ENCODE measurements around the gene DOCK8.
"Not testable (repeated sequence)": the region's sequence is repeated elsewhere in the genome, so short reads cannot be mapped to it uniquely, and the experiment has no call there.

Gene DOCK8

GRCh38 chr9:214648-215493 is at the start of gene DOCK8:
DOCK8 (plus strand) TSS chr9:214865; CDS start chr9:214977, 112 bp downstream.
- in situ Hi-C loops (cut with MboI; ENCODE audit: low sequenced_read_pairs): no loop called here

- in situ Hi-C loops (cut with MboI; ENCODE audit: low sequenced_read_pairs): not testable (repeated sequence)
Measured at GRCh38 chr9:169757-170156, 44.9 kb upstream of the DOCK8 start.

GRCh38 chr9:178140-178825 is 36.4 kb upstream of the DOCK8 start:
- in situ Hi-C loops (cut with MboI; ENCODE audit: low sequenced_read_pairs): not testable (repeated sequence)

- in situ Hi-C loops (cut with MboI; ENCODE audit: low sequenced_read_pairs): not testable (repeated sequence)
Measured at GRCh38 chr9:178970-179383, 35.7 kb upstream of the DOCK8 start, which contains the start of gene ZNG1A. ZNG1A (minus strand) TSS chr9:179056; CDS start chr9:178969, 87 bp downstream.

GRCh38 chr9:199601-200000 is 15.1 kb upstream of the DOCK8 start:
- in situ Hi-C loops (cut with MboI; ENCODE audit: low sequenced_read_pairs): not testable (repeated sequence)

- in situ Hi-C loops (cut with MboI; ENCODE audit: low sequenced_read_pairs): no loop called here
Measured at GRCh38 chr9:206481-206880, 8.2 kb upstream of the DOCK8 start.

- in situ Hi-C loops (cut with MboI; ENCODE audit: low sequenced_read_pairs): no loop called here
Measured at GRCh38 chr9:209143-209758, 5.4 kb upstream of the DOCK8 start.

- in situ Hi-C loops (cut with MboI; ENCODE audit: low sequenced_read_pairs): no loop called here
Measured at GRCh38 chr9:211036-211435, 3.6 kb upstream of the DOCK8 start.

GRCh38 chr9:211557-211956 is 3.1 kb upstream of the DOCK8 start:
- in situ Hi-C loops (cut with MboI; ENCODE audit: low sequenced_read_pairs): no loop called here

GRCh38 chr9:212297-212696 is 2.4 kb upstream of the DOCK8 start:
- in situ Hi-C loops (cut with MboI; ENCODE audit: low sequenced_read_pairs): no loop called here

GRCh38 chr9:213901-214300 is 764 bp upstream of the DOCK8 start:
- in situ Hi-C loops (cut with MboI; ENCODE audit: low sequenced_read_pairs): not testable (repeated sequence)

- in situ Hi-C loops (cut with MboI; ENCODE audit: low sequenced_read_pairs): no loop called here
Measured at GRCh38 chr9:214351-214647, 366 bp upstream of the DOCK8 start.

GRCh38 chr9:215631-216155 is 1.0 kb downstream of the DOCK8 start:
- in situ Hi-C loops (cut with MboI; ENCODE audit: low sequenced_read_pairs): no loop called here

GRCh38 chr9:216866-217265 is 2.2 kb downstream of the DOCK8 start:
- in situ Hi-C loops (cut with MboI; ENCODE audit: low sequenced_read_pairs): no loop called here

GRCh38 chr9:217950-218349 is 3.3 kb downstream of the DOCK8 start:
- in situ Hi-C loops (cut with MboI; ENCODE audit: low sequenced_read_pairs): no loop called here

- in situ Hi-C loops (cut with MboI; ENCODE audit: low sequenced_read_pairs): not testable (repeated sequence)
Measured at GRCh38 chr9:219036-219435, 4.4 kb downstream of the DOCK8 start.

GRCh38 chr9:219670-220365 is 5.2 kb downstream of the DOCK8 start:
- in situ Hi-C loops (cut with MboI; ENCODE audit: low sequenced_read_pairs): no loop called here

GRCh38 chr9:221989-222776 is 7.5 kb downstream of the DOCK8 start:
- in situ Hi-C loops (cut with MboI; ENCODE audit: low sequenced_read_pairs): no loop called here

- in situ Hi-C loops (cut with MboI; ENCODE audit: low sequenced_read_pairs): no loop called here
Measured at GRCh38 chr9:223152-223551, 8.5 kb downstream of the DOCK8 start.

- in situ Hi-C loops (cut with MboI; ENCODE audit: low sequenced_read_pairs): no loop called here
Measured at GRCh38 chr9:224026-224425, 9.4 kb downstream of the DOCK8 start.
